Endothelial cell (in vitro differentiated cells): Measurements from ENCODE around the gene CCNG1. TPM values are rescaled to one million over a fixed set of nuclear protein-coding genes. Genes with fewer than 3 reads are reported as not detected.
"Not testable (repeated sequence)": the region's sequence is repeated elsewhere in the genome, so short reads cannot be mapped to it uniquely, and the experiment has no call there.

Experiments
- DNase-seq: peaks from one replicate; pipeline ENCODE4 v3.0.0; 2021; ENCODE audit warnings: low spot score
- H3K27ac Mint-ChIP-seq: one replicate; pipeline ENCODE4 v1.8.0; 2021; ENCODE audit warnings: mixed read lengths, inconsistent platforms; ENCODE audit not compliant: unreplicated experiment
- H3K27me3 Mint-ChIP-seq: one replicate; pipeline ENCODE4 v1.8.0; 2021; ENCODE audit warnings: mild to moderate bottlenecking, moderate library complexity, mixed read lengths, inconsistent platforms; ENCODE audit not compliant: unreplicated experiment
- H3K36me3 Mint-ChIP-seq: one replicate; pipeline ENCODE4 v1.8.0; 2021; ENCODE audit warnings: mild to moderate bottlenecking, low read depth, mixed read lengths, inconsistent platforms; ENCODE audit not compliant: unreplicated experiment
- H3K4me1 Mint-ChIP-seq: one replicate; pipeline ENCODE4 v1.8.0; 2021; ENCODE audit warnings: mild to moderate bottlenecking, mixed read lengths, inconsistent platforms; ENCODE audit not compliant: unreplicated experiment
- H3K4me3 Mint-ChIP-seq: one replicate; pipeline ENCODE4 v1.8.0; 2021; ENCODE audit warnings: mild to moderate bottlenecking, mixed read lengths, inconsistent platforms; ENCODE audit not compliant: unreplicated experiment
- H3K9me3 Mint-ChIP-seq: one replicate; pipeline ENCODE4 v1.8.0; 2021; ENCODE audit warnings: mixed read lengths, inconsistent platforms; ENCODE audit not compliant: unreplicated experiment
- long read RNA-seq: library from polyadenylated mRNA; unstranded; transcript quantifications from one replicate; pipeline ENCODE4 v2.0.0, GENCODE V29; 2020; ENCODE audit not compliant: unreplicated experiment
- total RNA-seq: library from RNA; stranded (reverse); fragmentation: NEBNext Ultra II Directional; extraction: Animal tissue kit (Norgen Biotek cat#: 25700); gene quantifications from one replicate; pipeline ENCODE4 v1.2.1, GENCODE V29; 2021; ENCODE audit not compliant: unreplicated experiment
- TF ChIP-seq, protein P1 (sequence below): fragments of 200-600 bp; sonication (generic); IDR thresholded peaks from one replicate; pipeline ENCODE4 v1.5.0; 2021; ENCODE audit warnings: antibody characterized with exemption; ENCODE audit not compliant: unreplicated experiment

Gene CCNG1, protein sequence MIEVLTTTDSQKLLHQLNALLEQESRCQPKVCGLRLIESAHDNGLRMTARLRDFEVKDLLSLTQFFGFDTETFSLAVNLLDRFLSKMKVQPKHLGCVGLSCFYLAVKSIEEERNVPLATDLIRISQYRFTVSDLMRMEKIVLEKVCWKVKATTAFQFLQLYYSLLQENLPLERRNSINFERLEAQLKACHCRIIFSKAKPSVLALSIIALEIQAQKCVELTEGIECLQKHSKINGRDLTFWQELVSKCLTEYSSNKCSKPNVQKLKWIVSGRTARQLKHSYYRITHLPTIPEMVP
- total RNA-seq, result 360 TPM
- long read RNA-seq, transcript CCNG1-202 (8 exons, 2,366 nt), result minor isoform, 63 of 213 reads
- long read RNA-seq, transcript CCNG1-201 (7 exons, 2,458 nt), result major isoform, 127 of 213 reads
- long read RNA-seq, partial matches to known transcripts, result 12 of 213 reads
- long read RNA-seq, other reads (novel, unspliced or antisense), result 11 of 213 reads

DNA sequence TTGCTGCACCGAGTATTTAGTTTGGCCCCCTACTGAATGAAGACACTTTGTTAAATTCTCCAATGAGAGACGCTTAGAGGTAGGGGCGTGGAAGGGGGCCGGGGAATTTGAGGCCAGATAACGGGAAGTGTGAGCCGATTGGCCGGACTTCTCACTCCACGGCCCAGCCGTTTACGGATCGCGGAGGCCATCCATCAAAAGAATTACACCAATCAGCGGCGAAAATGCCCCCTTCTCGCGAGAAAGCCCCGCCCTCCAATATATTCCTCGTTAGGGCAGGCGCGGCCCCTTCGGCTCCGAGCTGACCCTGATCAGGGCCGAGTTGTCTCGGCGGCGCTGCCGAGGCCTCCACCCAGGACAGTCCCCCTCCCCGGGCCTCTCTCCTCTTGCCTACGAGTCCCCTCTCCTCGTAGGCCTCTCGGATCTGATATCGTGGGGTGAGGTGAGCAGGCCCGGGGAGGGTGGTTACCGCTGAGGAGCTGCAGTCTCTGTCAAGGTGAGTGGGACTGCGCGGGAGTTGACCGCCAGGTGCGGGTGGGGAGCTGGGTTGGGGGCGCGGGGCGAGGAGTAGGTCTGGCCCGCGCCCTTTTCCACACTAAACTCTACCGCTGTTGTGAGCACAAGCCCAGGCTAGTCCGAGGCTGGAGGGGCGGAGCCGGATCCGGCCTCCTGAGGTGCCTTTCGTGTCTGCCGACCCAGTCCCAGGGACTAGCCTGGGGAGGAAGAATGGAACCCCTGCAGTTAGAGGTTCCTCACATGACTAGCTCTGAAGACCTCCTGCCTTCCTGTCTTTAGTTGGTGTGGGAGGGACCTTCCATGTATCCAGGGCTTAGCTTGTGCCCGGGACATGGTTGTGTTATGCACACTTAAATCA, at the start of gene CCNG1:
Gene CCNG1 (plus strand): TSS at position 287 of the 874 bp plus-strand sequence. CDS start 1,662 bp downstream, outside the sequence.
- TF ChIP-seq, protein P1, sequence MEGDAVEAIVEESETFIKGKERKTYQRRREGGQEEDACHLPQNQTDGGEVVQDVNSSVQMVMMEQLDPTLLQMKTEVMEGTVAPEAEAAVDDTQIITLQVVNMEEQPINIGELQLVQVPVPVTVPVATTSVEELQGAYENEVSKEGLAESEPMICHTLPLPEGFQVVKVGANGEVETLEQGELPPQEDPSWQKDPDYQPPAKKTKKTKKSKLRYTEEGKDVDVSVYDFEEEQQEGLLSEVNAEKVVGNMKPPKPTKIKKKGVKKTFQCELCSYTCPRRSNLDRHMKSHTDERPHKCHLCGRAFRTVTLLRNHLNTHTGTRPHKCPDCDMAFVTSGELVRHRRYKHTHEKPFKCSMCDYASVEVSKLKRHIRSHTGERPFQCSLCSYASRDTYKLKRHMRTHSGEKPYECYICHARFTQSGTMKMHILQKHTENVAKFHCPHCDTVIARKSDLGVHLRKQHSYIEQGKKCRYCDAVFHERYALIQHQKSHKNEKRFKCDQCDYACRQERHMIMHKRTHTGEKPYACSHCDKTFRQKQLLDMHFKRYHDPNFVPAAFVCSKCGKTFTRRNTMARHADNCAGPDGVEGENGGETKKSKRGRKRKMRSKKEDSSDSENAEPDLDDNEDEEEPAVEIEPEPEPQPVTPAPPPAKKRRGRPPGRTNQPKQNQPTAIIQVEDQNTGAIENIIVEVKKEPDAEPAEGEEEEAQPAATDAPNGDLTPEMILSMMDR, result peak; percentile 14
- H3K27ac Mint-ChIP-seq, result peak within 1 kb of the TSS; percentile 89
- peak; percentile 93 for DNase-seq
- no peaks in the 10 kb centered on the region for H3K9me3 Mint-ChIP-seq
- H3K4me3 Mint-ChIP-seq, result peak within 1 kb of the TSS; percentile 98
- H3K27me3 Mint-ChIP-seq, result peaks cover 8% of the 10 kb centered on the region
- peaks cover 37% of the 10 kb centered on the region for H3K4me1 Mint-ChIP-seq
- H3K36me3 Mint-ChIP-seq, result peaks cover 5% of the 10 kb centered on the region

DNA sequence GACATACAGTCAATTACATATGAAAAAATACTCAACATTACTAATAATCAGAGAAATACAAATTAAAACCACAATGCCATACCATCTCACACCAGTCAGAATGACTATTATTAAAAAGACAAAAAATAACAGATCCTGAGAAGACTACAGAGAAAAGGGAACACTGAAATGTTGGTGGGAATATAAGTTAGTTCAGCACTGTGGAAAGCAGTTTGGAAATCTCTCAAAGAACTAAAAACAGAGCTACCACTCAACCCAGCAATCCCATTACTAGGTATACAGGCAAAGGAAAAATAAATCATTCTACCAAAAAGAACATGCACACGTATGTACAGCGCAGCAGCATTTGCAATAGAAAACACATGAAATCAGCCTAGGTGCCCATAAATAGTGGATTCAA, 41.6 kb upstream of the CCNG1 start:
- H3K4me1 Mint-ChIP-seq, result peaks cover 15% of the 10 kb centered on the region
- no peak overlapping the region for H3K4me3 Mint-ChIP-seq
- no peak for DNase-seq
- no peaks in the 10 kb centered on the region for H3K36me3 Mint-ChIP-seq
- no peaks in the 10 kb centered on the region for H3K9me3 Mint-ChIP-seq
- TF ChIP-seq, protein P1, result no peak
- H3K27ac Mint-ChIP-seq, result no peak overlapping the region
- no peaks in the 10 kb centered on the region for H3K27me3 Mint-ChIP-seq

DNA sequence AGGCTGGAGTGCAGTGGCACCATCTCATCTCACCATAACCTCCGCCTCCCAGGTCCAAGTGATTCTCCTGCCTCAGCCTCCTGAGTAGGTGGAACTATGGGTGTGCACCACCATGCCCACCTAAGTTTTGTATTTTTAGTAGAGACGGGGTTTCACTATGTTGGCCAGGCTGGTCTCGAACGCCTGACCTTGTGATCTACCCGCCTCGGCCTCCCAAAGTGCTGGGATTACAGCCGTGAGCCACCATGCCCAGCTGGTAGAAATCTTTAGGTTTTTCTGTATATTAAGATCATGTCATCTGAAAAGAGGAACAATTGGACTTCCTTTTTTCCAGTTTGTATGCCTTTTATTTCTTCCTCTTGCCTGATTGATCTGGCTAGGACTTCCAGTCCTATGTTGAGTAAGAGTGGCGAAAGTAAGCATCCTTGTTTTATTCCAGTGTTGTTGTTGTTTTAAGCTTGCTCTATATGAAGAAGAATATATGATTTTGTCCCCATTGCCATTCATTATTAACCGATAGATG, 40.5 kb upstream of the CCNG1 start:
- not testable (repeated sequence) for H3K4me3 Mint-ChIP-seq, H3K27me3 Mint-ChIP-seq

DNA sequence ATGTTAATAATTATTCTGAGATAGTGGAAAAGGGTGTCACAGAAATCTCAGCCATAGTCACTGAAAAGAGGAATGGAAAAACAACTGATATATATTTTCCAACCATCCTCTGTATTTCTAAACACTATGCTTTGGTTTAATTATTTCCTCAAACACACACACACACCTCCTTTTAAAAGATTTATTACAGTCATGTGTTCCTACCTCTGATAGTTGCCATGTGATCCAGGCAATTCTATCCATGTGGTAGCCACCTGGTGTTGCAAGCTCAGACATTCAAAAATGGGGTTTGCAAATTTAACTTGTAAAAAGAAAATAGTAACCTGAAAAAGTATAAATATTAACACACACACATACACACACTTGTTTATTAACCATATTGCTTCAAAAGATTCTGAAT, 40.0 kb upstream of the CCNG1 start:
- Mint-ChIP-seq H3K27me3 (no peaks in the 10 kb centered on the region), H3K4me3 (no peak overlapping the region), H3K27ac (no peak overlapping the region), H3K4me1 (peaks cover 15% of the 10 kb centered on the region), H3K36me3 (no peaks in the 10 kb centered on the region), H3K9me3 (no peaks in the 10 kb centered on the region)
- TF ChIP-seq, protein P1, result no peak
- DNase-seq, result no peak

More for the DNA sequence above, 40.5 kb upstream of the CCNG1 start:
- DNase-seq, H3K36me3 Mint-ChIP-seq, H3K9me3 Mint-ChIP-seq, H3K27ac Mint-ChIP-seq: not testable (repeated sequence)
- H3K4me1 Mint-ChIP-seq, result peaks cover 15% of the 10 kb centered on the region

DNA sequence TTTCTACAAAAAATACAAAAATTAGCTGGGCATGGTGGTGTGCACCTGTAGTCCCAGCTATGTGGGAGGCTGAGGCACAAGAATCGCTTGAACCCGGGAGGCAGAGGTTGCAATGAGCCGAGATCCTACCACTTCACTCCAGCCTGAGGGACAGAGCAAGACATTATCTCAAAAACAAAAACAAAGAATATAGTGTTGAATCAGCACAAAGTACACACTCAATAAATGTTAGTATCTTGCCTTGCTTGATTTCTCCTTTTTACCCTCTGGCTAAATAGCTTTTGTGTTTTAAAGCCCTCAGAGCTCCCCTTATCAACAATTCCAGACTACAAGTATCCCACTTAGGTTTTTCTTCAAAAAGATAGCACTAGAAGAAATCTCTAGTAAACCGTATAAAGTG, 37.5 kb upstream of the CCNG1 start:
- no peaks in the 10 kb centered on the region for H3K36me3 Mint-ChIP-seq
- H3K27ac Mint-ChIP-seq, result no peak overlapping the region
- no peak overlapping the region for H3K4me3 Mint-ChIP-seq
- DNase-seq, result no peak
- H3K27me3 Mint-ChIP-seq, result no peaks in the 10 kb centered on the region
- no peaks in the 10 kb centered on the region for H3K9me3 Mint-ChIP-seq
- TF ChIP-seq, protein P1, result no peak
- peaks cover 15% of the 10 kb centered on the region for H3K4me1 Mint-ChIP-seq
